Esophagus (tissue), 2 donors: ENCODE measurements around the gene DRAM1. TPM values are rescaled to one million over a fixed set of nuclear protein-coding genes. Genes with fewer than 3 reads are reported as not detected.
"Not testable (repeated sequence)": the region's sequence is repeated elsewhere in the genome, so short reads cannot be mapped to it uniquely, and the experiment has no call there.

ENCODE experiments used
- H3K27ac ChIP-seq, 2 donors: one replicate each; pipeline ENCODE4 v1.5.1; 2013; ENCODE audit warnings: low read depth in 2 of 2, mild to moderate bottlenecking in 2 of 2, inconsistent platforms in 1 of 2, low read length in 1 of 2, moderate library complexity in 1 of 2
- H3K27me3 ChIP-seq, 2 donors: one replicate each; pipeline ENCODE4 v1.6.1; 2013; ENCODE audit warnings: low read length in 2 of 2, control low read depth in 1 of 2, mild to moderate bottlenecking in 1 of 2; ENCODE audit not compliant: insufficient read depth in 2 of 2, control insufficient read depth in 1 of 2
- H3K36me3 ChIP-seq, 2 donors: one replicate each; pipeline ENCODE4 v1.6.1; 2013; ENCODE audit warnings: low read length in 1 of 2; ENCODE audit not compliant: control insufficient read depth in 2 of 2, insufficient read depth in 2 of 2
- H3K4me1 ChIP-seq, 2 donors: one replicate each; pipeline ENCODE4 v1.6.1; 2013; ENCODE audit warnings: low read length in 1 of 2; ENCODE audit not compliant: control insufficient read depth in 2 of 2, insufficient read depth in 2 of 2
- H3K4me3 ChIP-seq, 2 donors: one replicate each; pipeline ENCODE4 v1.5.1; 2013; ENCODE audit warnings: low read length in 2 of 2, mild to moderate bottlenecking in 2 of 2, low read depth in 1 of 2, moderate library complexity in 1 of 2
- H3K9me3 ChIP-seq, 2 donors: one replicate each; pipeline ENCODE4 v1.6.1; 2013; ENCODE audit warnings: mild to moderate bottlenecking in 2 of 2, low read depth in 1 of 2, low read length in 1 of 2, moderate library complexity in 1 of 2; ENCODE audit not compliant: control insufficient read depth in 2 of 2, insufficient read depth in 1 of 2
- WGBS, 2 donors: extraction: QIAGEN DNeasy Blood & Tissue Kit; methylation state at CpG; one replicate each; pipeline ENCODE4 v1.1.7; 2013; 5-methylcytosine and 5-hydroxymethylcytosine counted together
- polyA plus RNA-seq, 2 donors: library from polyadenylated mRNA; stranded (reverse); fragments of 200-250 nt; gene quantifications; one replicate each; pipeline ENCODE4 v1.2.3, GENCODE V29; 2013
- donor health status: healthy with polysubstance abuse.
- donor health status: Bipolar disorder and iron deficiency.

Gene DRAM1
- polyA plus RNA-seq, 2 donors, result 2.8 TPM

- Histone ChIP-seq H3K9me3 (no peaks in the 10 kb centered on the region), H3K27ac (no peak overlapping the region), H3K4me1 (no peaks in the 10 kb centered on the region), H3K36me3 (no peaks in the 10 kb centered on the region), H3K27me3 (no peaks in the 10 kb centered on the region), H3K4me3 (no peak overlapping the region)
- WGBS, 2 donors, result 93 to 94% methylated on average over 4 of the region's 4 CpGs
These were observed 36.3 kb upstream of the DRAM1 start for GRCh38 chr12:101841069-101841468.

DNA sequence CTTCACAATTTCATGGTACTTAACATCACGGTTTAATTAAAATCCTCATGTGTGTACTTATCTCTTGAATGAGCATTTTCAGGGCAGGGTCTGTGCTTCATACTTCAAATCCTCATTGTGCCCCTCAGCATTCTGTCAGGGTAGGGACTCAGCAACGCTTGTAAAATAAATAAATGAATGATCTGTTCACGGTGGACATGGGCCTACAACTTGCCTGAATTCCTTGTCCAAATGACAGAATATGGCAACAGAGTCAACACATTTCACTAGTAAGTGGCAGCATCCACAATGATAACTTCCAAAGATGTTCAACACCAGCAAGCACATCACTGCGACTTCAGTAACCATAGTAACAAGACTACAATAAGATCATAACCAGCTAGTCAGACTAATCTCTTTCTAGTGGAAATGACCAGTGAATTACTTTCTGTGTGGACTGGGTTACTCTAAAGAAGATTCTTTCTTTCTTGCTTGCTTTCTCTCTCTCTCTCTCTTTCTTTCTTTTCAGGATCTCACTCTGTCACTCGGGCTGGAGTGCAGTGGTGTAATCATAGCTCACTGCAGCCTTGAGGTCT, 32.2 kb upstream of the DRAM1 start:
- Histone ChIP-seq H3K27ac (no peak overlapping the region), H3K36me3 (no peaks in the 10 kb centered on the region), H3K4me3 (no peak overlapping the region), H3K9me3 (no peaks in the 10 kb centered on the region), H3K27me3 (no peaks in the 10 kb centered on the region), H3K4me1 (no peaks in the 10 kb centered on the region)
- 69 to 73% methylated on average over 5 of the region's 5 CpGs for WGBS, 2 donors

DNA sequence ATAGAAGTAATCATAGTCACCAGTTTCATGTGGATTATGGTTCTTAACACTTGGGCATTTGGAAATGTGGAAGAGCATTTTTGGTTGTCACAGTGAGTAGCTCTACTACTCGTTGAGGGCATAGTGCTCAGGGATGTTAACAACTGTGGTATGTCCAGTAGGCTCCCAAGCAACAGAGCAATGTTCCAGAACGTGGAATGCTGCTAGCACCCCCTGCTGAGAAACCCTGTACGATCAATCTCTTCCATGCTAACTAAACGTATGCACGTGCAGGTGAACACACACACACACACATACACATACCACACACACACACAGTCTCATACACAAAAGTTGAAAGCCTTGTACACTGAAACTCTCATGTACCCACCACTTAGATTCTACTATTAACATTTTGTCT, 30.1 kb upstream of the DRAM1 start:
- Histone ChIP-seq H3K4me3 (no peak overlapping the region), H3K27me3 (no peaks in the 10 kb centered on the region), H3K9me3 (no peaks in the 10 kb centered on the region), H3K27ac (no peak overlapping the region), H3K36me3 (no peaks in the 10 kb centered on the region), H3K4me1 (no peaks in the 10 kb centered on the region)
- WGBS, 2 donors, result 63 to 80% methylated on average over 5 of the region's 5 CpGs

DNA sequence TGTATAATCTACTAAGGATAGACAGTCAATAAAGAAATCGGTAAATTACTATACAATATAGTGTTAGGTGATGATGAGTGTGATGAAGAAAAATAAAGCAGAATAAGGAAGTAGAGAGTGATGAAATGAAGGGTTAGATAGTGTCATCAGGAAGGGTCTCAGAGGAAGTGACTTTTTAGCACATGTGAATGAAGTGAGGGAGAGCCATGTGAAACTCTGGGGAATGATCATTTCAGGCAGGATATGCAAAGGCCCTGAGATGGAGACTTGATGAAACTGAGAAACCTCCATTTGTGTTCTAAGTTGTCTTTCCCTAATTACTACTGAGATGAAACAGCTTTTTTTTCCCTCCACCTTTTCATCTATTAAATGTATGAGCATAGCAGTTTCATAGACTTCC, 27.2 kb upstream of the DRAM1 start:
- no peak overlapping the region for H3K4me3 ChIP-seq
- H3K36me3 ChIP-seq, result no peaks in the 10 kb centered on the region
- H3K27me3 ChIP-seq, result no peaks in the 10 kb centered on the region
- H3K9me3 ChIP-seq, result no peaks in the 10 kb centered on the region
- no peak overlapping the region for H3K27ac ChIP-seq
- 88 to 89% methylated on average over 1 of the region's 1 CpG for WGBS, 2 donors
- H3K4me1 ChIP-seq, result peaks cover 0 to under 1% of the 10 kb centered on the region in 2 donors

DNA sequence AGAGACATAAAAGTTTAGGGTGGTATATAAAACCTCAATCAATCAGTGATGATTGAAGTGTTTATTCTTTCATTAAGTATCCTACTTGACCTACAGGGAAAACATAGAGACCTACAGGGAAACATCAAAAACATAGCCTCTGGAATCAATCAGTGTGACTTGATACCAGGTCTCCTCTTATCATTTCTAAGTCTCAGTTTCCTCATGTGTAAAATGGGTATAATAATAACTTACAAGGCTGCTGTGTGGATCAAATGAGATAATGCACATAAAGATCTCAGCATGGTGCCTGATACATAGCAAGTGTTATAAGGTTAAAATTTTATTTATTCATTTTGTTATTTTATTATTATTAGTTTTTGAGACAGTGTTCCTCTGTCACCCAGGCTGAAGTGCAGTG, 24.4 kb upstream of the DRAM1 start:
- Histone ChIP-seq H3K36me3 (no peaks in the 10 kb centered on the region), H3K27ac (no peak overlapping the region), H3K4me3 (no peak overlapping the region), H3K9me3 (no peaks in the 10 kb centered on the region), H3K4me1 (peaks cover 0 to 2% of the 10 kb centered on the region in 2 donors), H3K27me3 (no peaks in the 10 kb centered on the region)

DNA sequence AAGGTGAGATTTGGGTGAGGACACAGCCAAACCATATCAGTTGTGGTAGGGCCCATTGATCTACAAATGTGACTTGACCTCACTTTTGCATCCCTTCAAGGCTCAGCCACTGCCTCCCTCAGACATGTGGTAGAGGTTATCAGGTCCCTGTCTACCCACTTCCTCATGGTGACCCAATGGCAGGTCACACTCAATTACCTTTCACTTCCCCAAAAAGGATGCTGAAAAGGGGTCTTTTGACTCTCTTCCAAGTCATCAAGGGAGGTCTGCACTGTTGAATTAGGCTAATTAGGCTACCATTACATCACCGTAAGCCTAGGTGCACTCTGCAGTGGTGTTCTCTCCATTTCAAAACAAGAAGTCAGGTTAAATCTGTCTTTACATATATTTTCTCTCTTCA, 22.6 kb upstream of the DRAM1 start:
- Histone ChIP-seq H3K4me1 (peaks cover 0 to 2% of the 10 kb centered on the region in 2 donors), H3K36me3 (no peaks in the 10 kb centered on the region), H3K27me3 (no peaks in the 10 kb centered on the region), H3K9me3 (no peaks in the 10 kb centered on the region), H3K4me3 (no peak overlapping the region), H3K27ac (no peak overlapping the region)
- 96 to 100% methylated on average over 1 of the region's 1 CpG for WGBS, 2 donors

DNA sequence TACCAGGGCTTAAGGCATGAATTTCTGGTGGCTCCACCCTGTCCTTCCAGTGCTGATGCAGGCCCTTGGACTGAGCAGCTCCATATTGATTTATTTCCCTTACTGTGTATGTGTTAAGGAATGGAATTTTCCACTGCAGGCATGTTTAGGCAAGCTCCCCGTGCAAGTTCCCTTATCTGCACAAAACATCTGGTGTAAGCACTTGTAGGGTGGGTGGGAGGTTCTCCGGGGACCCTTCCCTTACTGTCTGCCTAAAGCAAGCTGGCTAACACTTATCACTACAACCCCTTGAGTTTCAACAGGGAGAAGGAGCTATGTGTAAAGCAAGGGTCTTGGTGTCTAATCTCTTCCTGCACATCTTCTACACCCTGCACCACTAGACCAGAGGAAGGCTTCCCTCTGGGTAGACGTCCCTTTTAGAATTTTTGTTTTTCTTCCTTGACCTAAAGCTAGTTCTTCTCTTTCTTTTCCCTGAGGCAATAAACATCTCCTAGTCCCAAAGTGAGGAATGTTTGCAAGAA, 22.0 kb upstream of the DRAM1 start:
- Histone ChIP-seq H3K27me3 (no peaks in the 10 kb centered on the region), H3K36me3 (no peaks in the 10 kb centered on the region), H3K27ac (no peak overlapping the region), H3K9me3 (no peaks in the 10 kb centered on the region), H3K4me3 (no peak overlapping the region), H3K4me1 (peaks cover 0 to 2% of the 10 kb centered on the region in 2 donors)
- 16 to 21% methylated on average over 3 of the region's 3 CpGs for WGBS, 2 donors

- Histone ChIP-seq H3K9me3 (no peaks in the 10 kb centered on the region), H3K27me3 (no peaks in the 10 kb centered on the region), H3K4me1 (peaks cover 0 to 2% of the 10 kb centered on the region in 2 donors), H3K4me3 (no peak overlapping the region), H3K36me3 (no peaks in the 10 kb centered on the region), H3K27ac (no peak overlapping the region)
- 87 to 91% methylated on average over 3 of the region's 3 CpGs for WGBS, 2 donors
These were observed 21.4 kb upstream of the DRAM1 start for GRCh38 chr12:101855976-101856375.

DNA sequence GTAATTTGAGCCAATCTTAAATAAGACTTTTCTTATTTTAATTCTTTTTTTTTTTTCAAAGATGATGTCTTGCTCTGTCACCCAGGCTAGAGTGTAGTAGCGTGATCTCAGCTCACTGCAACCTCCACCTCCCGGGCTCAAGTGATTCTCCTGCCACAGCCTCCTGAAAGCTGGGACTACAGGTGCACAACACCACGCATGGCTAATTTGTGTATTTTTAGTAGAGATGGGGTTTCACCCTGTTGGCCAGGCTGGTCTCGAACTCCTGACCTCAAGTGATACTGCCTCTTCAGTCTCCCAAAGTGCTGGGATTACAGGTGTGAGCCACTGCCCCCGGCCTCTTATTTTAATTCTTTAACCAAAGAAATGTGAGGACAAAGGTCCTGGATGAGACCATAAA, 20.8 kb upstream of the DRAM1 start:
- H3K36me3 ChIP-seq, H3K27ac ChIP-seq, H3K27me3 ChIP-seq, H3K9me3 ChIP-seq, H3K4me3 ChIP-seq, H3K4me1 ChIP-seq: not testable (repeated sequence)
- 88 to 94% methylated on average over 5 of the region's 5 CpGs for WGBS, 2 donors

DNA sequence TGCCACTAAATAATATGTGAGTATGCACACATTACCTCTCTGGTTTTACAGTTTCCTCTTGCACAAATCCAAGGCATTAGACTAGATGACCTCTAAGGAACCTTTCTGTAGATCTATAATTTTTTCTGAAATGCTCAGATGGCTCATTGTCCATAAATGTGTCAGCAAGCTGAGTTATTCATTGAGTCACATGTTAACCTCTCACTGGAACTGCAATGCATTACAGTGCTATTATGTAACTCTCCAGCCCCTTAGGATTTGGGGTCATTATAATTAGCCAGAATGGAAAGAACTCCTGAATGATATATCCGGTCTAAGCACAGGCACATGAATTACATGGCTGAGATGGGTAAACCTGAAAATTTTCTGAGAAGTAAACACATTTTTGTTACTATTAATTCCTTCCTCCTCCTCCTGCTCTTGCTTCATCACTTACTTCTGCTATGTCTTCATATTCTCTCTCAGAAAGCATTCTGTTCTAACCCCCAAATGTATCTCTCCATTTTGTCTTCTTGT, 20.3 kb upstream of the DRAM1 start:
- Histone ChIP-seq H3K4me1 (peaks cover 0 to 2% of the 10 kb centered on the region in 2 donors), H3K9me3 (no peaks in the 10 kb centered on the region), H3K36me3 (no peaks in the 10 kb centered on the region), H3K27ac (no peak overlapping the region), H3K27me3 (no peaks in the 10 kb centered on the region), H3K4me3 (no peak overlapping the region)
- 58 to 81% methylated on average over 1 of the region's 1 CpG for WGBS, 2 donors
